Stimulated activated CD4-positive, alpha-beta T cell treated with anti-CD3 and anti-CD28 coated beads, Interleukin-4, amount 100 ng/mL, for 48 hours (primary cell): ENCODE measurements around the gene CDH23.

Experiments
- DNase-seq, 2 donors: peaks; one replicate each; pipeline ENCODE4 v3.0.0-alpha.2; 2020; ENCODE audit warnings: low read depth in 2 of 2

CDH23 gene

DNA sequence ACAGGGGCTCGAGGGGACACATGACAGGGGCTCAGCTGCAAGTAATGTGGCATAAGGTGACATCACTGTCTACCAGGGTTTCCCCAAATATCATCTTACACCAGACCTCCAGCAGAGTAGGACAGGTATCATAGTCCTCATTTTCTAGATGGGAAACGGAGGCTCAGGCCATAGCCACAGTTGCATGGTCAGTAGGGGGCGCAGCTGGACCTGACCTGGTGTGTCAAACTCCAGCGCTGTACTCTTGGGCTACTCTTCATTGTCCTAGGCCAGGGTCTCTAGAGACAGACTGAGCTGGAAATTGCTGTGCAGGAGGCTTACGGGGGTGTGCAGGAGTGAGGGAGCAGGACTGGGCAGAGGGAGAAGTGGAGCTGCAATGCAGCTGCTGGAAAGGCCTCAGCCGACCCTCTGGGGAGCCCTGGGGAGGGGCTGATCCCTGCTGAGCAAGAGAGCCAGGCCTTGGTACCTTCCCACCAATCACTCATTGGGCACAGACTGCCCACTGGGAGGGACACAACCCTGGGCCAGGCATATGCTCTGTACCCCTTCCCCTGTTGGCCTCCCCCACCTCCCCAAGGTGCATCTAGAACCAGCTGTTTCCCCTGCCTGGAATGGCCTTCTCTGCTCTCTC is 89.9 kb downstream of the CDH23 start:
- peak; percentile 54 to 60 for DNase-seq

DNA sequence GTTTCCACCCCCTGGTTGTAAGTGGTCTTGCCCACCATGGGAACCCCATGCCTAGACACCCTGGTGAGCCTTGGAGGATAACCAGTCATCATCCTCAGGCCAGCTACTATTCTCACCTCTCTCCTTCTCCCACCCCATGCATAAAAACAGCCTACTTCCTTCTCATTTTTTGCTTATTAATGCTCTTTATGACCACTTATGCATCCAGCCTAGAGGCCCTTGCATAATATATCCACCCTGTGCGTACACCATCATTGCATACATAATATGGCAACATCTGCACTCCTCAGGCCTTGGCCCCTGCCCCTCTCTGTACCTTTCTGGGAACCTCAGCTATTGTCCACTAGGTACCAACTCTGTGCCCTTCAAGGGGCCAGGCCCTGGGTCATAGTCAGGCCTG is 91.0 kb downstream of the CDH23 start:
- no peak for DNase-seq

DNA sequence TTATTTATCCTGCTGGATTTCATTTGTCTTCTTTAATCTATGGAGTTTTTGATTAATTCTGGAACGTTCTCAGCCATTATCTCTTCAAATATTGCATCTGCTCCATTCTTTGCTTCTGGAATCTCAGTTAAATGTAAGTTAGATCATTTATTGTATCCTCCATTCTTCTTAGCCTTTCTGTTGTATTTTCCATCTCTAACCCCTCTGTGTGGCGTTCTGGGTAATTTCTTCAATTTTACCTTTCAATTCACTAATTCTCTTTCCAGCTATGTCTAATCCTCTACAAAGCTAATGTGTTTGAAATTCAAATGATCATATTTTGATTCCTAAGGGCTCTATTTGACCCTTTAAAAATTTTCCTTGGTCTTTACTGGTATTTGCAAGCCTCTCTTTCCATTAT is 92.4 kb downstream of the CDH23 start:
- DNase-seq, result no peak

DNA sequence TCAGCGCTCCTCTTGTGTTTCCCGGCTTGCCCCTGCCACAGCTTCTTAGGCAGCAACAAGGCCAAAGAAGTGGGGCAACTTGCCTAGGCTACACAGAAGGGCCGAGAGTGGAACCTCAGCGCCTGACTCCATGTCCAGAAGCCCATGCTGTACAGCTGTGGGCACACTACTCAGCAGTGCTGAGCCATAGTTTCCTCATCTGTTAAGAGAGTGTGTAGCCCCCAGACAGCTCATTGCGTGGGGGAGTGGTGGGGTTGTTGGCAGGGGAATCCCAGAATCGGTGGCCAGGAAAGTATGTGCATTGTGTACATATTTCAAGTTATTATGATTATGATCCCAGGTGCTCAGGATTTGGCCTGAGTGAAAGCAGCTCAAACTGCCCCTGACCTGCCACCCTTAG is 96.2 kb downstream of the CDH23 start:
- no peak for DNase-seq

DNA sequence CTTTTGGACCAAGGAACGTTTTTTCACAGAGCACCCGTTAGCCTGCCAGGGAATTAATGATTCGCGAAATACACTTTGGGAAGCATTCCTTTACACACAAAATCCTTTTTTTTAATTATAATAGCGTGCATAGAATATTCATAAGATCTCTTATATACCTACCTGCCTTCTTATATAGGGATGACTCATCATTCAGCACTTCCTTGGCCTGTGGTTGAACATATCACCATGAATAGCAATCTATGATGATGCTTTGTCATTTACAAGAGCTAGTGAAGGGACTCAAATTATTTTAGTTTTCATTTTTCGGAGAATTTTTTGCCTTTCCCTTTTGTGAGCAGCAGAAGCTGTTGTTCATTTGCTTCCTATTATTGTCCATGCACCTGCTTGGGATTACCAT is 97.0 kb downstream of the CDH23 start:
- no peak for DNase-seq

DNA sequence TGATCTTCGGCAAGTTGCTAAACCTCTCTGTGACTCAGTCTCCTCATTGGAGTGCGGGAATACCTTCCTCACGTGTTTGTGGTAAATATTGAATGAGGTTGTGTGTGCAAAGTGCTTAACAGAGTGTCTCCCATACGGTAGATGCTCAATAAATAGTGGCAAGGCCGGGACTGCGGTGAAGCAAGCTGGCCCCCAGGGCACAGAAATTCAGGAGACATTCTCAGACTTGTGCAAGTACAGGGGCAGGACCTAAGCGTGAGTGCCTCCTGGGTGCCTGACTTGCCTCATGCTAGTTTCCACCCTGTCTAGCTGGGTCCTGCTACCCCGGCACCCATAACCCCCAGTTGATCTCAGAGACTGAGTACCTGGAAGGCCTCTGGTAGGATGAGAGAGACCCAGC is 97.8 kb downstream of the CDH23 start:
- DNase-seq, result no peak

DNA sequence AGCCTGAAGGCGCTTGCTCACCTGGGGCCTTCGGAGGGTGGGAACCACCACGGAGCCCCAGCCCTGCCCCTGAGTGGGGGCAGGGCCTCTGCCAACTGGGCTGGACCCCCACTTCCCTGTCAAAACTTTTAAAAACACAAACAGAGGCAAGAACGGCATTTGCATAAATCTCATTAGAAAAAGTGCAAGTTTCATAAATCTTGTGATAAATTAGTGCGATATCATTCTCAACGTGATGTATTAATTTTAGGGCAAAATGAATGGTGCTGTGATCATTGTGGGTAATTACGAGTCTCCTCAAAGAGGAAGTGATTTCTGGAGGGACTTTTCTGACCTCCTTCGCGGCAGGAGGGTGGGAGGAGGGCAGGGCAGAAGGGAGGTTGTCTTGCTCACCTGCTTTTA is 98.3 kb downstream of the CDH23 start:
- DNase-seq, result no peak

DNA sequence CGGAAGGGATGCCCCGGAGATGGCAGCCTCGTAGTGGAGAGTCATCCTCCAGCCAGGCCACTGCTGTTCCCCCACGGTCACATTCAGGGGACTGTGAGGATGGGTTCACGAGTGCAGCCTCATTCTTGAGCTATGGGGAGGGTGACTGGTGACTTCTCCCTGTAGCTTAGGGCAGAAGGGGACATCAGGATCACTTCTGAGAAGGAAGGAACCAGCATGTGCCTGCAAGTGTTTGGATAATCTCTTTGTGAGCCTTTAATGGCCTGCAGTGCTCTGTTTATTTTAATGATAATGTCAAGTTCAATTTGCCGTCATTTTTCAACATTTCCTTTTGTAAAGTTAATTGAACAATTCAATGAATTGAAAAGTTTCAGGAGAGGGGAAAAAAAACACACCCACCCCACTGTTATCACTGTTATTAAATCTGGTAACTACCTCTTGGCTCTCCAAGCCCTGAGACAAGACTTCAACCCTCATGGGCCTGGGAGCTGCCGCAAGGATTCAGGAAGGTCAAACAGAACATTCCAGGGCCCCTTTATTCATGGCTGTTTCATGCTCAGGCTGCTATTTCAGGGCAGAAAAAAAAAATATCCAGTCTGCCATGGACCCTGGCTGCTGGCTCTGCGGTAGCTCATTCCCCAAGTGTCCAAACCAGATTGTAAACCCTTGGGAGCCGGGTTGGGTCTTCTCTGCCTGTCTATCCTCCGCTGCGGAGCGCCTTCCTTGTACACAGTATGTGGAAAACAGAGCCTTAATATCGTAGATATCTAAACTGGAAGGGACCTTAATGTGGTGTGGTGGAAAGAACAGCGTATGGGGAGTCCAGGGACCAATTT is 100.4 kb downstream of the CDH23 start:
- no peak for DNase-seq

DNA sequence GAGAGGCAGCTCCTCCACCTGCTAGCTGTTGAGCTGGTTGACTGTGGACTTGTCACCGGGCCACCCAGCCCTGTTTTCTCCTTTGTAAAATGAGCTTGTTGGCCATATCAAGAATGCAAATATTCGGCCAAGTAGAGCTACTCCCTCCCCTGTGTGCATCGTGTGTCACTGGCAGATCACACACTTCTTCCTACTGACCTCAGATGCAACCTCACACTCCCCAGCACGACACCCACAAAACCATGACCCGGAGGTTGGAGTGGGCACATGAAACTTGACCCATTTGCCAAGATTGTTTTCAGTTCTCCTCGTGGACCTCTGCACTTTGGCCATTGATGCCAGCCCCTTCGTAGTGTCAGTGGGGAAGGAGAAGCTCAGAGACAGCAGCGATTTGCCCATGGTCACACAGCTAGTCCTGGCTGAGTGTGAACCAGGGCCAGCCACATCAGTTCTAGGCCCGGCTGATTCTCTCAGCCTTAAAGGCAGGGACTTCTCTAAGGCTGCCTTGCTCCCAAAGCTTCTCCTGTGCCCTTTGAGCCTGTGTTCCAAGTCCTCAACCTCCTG is 101.1 kb downstream of the CDH23 start:
- DNase-seq, result no peak

DNA sequence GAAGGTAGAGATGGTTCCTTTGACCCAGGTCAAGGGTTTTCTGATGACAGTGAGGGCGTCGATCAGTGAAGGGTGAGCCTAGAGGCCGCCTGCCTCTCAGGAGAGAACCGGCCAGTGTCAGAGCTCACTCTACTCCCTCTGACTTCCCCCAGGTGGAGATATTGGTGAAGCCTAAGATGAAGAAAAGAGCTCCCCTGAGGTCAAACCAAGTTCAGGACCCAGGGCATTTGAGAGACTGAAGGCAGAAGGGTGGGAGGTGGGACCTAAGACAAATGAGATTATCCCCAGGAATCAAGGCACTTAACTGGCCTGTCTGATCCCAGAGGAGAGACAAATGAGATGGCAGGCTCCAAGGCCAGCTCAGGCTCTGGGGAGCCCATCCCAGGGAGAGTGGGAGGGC is 104.7 kb downstream of the CDH23 start:
- no peak for DNase-seq

DNA sequence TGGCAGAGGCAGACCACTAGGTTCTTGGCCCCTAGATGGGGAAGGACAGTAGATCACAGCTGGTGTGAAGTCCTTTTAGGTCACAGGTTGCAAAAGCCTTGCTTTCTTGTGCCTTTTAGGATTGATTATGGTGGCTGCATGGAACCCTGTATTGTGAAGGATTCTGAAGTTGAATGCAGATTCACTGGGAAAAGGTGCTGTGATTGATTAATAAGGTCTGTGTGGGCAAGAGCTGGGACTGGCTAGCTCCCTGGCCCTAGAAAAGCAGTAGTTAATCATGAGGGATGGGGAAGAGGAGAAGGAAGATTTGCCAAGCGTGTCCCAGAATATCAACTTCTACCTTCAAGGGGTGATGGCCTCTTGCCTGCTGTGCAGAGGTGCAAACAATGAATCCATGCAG is 105.5 kb downstream of the CDH23 start:
- DNase-seq, result no peak

DNA sequence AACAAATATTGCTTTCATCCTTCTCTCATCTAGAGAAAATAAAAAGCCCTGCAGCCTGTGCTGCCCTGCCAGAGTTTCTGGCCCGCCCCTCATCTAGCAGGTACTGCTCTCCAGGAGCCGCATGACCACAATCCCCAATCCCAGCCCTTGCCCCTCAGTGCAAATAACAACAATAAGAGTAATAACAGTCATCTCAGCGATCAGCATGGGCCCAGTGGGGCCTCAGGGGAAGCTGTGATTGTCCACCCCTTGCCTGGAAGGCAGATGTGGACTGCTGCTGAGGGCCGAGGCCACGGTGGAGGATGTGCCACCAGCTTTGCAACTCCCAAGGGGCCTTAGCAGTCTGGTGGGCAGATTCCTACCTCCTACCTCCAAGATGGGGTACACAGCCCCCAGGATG is 106.1 kb downstream of the CDH23 start:
- no peak for DNase-seq

DNA sequence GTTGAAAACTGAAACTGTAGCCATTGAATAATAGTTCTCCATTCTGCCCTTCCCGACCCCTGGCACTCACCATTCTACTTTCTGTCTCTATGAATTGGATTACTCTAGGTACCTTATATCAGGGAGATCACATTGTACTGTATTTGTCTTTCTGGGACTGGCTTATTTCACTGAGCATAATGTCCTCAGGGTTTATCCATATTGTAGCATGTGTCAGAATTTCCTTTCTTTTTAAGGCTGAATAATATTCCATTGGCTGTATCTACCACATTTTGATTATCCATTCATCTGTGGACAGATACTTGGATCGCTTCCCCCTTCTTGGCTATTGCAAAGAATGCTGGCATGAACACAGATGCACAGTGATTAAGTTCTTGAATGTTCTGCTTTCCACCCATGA is 107.4 kb downstream of the CDH23 start:
- DNase-seq, result no peak

DNA sequence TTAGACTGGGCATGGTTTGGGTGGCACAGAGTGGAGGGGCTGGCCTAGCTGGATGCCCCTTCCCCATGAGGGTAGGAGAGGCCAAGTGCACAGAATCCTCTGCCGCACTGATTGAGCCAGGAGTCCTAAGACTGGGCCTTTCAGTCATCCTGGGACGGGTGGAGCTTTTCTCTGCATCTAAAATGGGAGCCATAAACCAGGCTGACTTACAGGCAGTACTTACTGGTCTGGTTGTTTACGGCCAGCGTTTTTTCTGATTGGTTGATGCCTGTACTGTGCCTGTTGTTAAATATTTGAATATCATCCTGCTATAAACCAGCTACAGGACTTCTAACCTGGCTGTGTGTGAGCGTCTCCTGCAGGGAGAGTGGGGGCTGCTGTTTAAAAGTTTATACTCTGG is 107.8 kb downstream of the CDH23 start:
- no peak for DNase-seq

DNA sequence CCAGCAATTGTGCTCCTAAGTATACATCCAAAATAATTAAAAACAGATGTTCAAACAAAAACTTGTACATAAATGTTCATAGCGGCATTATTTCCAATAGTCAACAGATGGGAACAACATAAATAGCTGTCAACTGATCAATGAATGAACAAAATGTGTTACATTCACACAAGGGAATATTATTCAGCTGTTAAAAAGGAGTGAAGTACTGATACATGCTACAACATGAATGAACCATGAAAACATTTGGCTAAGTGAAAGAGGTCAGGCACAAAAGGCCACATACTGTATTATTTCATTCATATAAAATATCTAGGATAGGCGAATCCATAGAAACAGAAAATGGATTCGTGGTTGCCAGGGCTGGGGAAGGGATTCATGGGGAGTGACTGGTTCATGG is 109.1 kb downstream of the CDH23 start:
- DNase-seq, result no peak

DNA sequence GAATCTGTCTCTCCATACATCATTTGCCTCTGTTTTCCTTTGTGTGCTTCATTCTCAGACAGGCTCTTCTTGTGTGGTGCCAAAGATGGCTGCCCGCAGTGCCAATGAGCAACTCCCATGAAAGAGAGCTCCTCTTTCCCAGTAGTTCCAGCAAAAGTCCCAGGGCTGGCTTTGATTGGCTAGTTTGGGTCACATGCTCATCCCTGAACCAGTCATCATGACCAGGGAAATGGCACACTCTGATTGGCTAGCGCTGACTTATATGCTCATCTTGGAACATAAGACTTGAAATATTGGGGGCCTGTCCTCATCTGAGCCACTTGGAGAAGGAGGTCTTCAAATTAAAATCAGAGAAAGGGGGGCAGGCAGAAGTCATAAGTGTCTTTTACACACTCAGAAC is 112.7 kb downstream of the CDH23 start:
- DNase-seq, result no peak

DNA sequence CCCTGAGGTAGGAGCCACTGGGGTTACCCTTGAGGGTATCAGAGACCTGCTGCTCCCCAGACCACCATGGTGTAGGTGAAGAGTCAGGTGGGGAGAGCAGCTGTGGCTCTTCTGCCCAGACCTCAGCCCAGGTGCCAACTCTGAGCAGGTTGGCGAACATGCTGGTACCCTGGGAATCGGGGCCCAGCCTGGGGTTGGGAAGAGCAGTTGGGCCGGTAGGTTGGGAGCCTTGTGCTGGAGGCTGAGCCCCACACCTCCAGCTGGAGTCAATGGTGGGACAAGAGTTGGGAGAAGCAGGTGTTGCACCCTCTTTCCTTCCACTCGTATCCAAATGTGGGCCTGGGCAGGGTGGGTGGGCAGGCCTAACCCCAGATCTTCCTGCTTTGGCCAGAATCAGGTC is 114.5 kb downstream of the CDH23 start:
- DNase-seq, result no peak

DNA sequence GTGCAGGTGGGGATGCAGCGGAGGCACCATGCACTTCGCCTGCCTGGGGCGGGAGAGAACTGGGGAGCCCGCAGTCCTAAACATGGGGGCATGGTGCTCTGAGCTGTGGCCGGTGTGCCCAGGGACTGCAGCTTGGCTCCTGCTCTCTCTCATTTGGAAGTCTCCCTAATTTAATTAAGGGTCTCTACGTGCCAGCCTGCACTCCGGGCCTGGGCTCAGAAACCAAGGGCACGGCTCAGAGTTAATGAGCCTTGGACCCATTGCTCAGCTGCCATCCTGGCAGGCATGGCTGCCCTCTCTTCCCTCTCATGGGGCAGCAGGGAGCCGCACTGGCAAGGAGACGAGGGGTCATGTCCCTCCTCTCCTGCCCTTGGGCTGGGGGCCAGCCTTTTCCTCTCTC is 115.6 kb downstream of the CDH23 start:
- DNase-seq, result no peak

DNA sequence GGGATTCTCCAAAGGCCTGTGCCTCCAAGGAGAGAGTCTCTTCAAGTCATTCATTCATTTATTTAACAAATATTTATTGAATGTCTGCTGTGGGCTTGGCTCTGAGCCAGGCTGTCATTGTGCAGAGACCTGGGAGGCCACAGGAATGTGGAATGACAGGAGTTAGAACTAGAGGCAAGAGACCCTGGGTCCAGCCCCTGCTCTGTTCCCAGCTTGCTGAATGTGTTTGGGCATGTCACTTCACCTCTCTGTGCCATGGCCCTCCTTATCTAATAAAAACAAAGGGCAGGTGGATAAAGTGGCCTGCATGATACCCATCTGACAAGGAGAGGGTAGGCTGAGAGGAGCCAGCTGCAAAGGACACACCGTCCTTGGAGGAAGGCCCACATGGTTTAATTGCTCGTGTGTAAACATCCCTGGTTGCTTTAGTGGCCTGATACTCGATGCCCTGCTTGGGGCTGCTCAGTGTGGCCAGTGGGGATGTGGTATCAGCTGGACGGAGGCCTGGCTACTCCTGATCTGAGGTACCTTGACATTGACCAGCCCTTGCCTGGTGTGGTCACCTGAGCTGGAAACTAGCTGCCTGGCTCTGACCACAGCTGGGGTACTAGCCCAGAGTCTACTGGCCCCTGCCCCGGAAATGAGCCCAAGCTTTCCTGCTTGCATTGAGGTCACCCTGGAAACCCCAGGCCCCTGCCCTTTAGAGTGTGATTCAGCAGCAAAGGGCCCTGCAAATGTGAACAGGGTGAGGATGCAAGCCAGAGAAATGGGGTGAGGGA is 116.2 kb downstream of the CDH23 start:
- DNase-seq, result no peak

DNA sequence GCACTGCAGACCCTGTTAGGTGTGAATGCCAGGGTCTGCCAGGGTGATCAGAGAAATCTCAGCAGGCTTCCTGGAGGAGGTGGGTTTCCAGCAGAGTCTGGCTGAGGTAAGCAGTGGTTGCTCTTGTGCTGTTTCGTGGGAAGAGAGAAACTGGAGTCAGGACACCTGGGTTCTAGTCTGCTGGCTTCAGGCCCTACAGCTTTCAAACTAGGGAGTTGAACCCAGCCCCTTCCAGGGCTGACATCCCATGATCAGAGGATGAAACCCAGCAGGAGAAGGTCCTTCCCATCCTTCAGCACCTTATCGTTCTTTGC is 116.8 kb downstream of the CDH23 start:
- DNase-seq, result no peak

DNA sequence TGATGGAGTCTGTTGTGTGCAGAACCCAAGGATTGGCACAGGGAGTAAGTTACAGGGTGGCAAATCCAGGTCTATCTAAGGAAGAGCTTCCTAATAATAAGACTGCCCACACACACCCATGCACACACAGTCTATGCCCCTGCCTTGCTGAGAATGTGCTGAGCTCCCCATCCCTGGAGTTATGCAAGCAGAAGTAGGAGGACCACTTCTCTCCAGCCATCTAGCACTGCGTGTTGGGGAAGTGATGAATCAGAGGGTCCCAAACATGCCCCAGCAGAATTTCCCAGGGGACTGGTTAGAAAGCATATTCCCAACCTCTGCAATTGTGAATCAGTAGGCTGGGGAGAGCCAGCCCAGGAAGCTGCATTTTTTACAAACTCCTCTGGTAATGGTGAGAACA is 117.2 kb downstream of the CDH23 start:
- DNase-seq, result no peak

DNA sequence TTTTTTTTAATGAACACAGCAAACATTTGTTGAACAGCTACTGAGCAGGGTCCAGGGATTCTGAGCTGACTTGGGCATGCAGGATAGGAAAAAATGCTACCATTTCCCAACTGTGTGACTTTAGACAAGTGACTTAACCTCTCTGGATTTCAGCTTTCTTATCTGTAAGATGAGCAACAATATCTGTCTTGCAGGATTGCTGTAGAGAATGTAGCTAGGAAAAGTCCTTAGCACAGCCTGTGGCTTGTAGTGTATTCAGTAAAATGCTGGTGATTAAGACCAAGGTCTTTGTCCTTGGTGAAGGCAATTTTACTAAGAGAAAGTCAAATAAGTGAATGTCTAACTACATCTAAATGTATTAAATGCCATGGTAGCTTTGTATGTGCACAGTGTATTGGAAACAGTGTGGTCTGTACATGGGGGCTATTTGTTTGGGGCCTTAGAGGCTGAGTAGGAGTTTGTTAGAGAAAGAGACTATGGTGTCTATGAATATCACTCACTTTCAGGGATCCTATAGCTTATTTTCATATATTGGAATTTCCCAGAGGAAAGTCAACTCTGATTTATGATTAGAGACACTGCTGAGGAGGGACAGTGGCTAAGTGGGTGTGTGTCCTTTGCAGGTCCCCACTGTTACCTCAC is 118.9 kb downstream of the CDH23 start:
- no peak for DNase-seq
